Uterine smooth muscle cell (primary cell): ENCODE data around the gene IGF2BP3. TPM values are rescaled to one million over a fixed set of nuclear protein-coding genes. Genes with fewer than 3 reads are reported as not detected.

Source experiments
- total RNA-seq: library from RNA; depleted of rRNA; stranded (reverse); fragments of >200 nt; gene quantifications from 2 replicates; pipeline ENCODE4 v1.2.3, GENCODE V29; 2014

The IGF2BP3 gene
- 3.1 and 3.5 TPM in 2 replicates for total RNA-seq

DNA sequence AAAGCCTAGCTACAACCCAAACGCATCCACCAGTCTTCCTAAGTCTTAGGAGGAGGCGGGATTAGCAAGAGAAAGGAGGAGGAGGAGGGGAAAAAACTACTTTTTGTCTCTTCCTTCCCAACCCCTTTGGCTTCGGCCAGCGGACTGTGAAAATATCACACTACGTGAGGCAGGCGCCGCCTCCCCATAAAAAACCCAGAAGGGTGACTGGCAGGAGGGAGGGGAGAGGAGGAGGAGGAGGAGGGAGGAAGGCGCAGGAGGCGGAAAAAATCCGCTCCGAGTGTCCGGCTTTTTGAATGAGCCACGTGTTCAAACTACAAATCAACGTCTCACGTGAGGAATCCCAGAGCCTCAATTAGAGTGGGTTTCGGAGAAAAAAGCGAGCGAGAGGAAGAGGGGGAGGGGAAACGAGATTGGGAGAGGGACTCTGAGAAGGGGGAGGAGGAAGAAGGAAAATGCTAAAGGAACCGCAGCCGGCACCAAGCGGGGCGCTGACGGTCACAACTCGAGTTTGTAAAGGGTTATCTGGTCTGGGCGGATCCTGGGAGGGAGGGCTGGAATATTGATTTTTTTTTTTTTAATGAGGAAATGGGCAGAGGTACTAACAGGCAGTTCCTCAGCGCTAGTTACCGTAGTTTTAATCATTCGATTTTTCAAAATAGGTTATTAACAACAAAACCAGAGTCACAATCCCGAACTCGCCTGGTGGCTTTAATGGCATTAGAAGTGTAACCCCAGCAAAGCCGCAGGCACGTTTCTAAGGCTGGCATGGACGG, at the start of gene IGF2BP3:
TSS of gene IGF2BP3 (minus strand) at position 162 of the 776 bp plus-strand sequence. CDS start 381 bp downstream, outside the sequence.

GRCh38 chr7:23298885-23299769, 171.2 kb downstream of the IGF2BP3 start, which contains the start of gene MALSU1:
MALSU1 (plus strand) TSS chr7:23299339; CDS start chr7:23299353, 14 bp downstream.

Other genes starting within 250 kb of the IGF2BP3 start
- gene GPNMB, start 223.7 kb downstream of the IGF2BP3 start, total RNA-seq: 145 and 280 TPM in 2 replicates
- 67.1 and 83.8 TPM in 2 replicates for gene MALSU1, start 171.2 kb downstream of the IGF2BP3 start, total RNA-seq
- gene TRA2A, start 61.5 kb upstream of the IGF2BP3 start, total RNA-seq: 31.1 and 31.6 TPM in 2 replicates
- 5.8 and 7.4 TPM in 2 replicates for gene CCDC126, start 126.9 kb upstream of the IGF2BP3 start, total RNA-seq
- gene FAM221A, start 209.7 kb upstream of the IGF2BP3 start, total RNA-seq: 2.0 and 2.4 TPM in 2 replicates
- not detected in 2 replicates for gene STK31, start 239.7 kb upstream of the IGF2BP3 start, total RNA-seq